Left kidney (tissue), 2 donors: Measurements from ENCODE around the gene RNU1-3. TPM values are rescaled to one million over a fixed set of nuclear protein-coding genes. Genes with fewer than 3 reads are reported as not detected.

ENCODE experiments used
- DNase-seq: peaks from one replicate; pipeline ENCODE4 v3.0.0-alpha.2; 2013
- polyA plus RNA-seq: library from polyadenylated mRNA; unstranded; fragments of 120-200 nt; gene quantifications from one replicate; pipeline ENCODE4 v1.2.1, GENCODE V29; 2013; ENCODE audit not compliant: insufficient read length

RNU1-3 gene
- polyA plus RNA-seq, 1 donor: 1.9 TPM

DNA sequence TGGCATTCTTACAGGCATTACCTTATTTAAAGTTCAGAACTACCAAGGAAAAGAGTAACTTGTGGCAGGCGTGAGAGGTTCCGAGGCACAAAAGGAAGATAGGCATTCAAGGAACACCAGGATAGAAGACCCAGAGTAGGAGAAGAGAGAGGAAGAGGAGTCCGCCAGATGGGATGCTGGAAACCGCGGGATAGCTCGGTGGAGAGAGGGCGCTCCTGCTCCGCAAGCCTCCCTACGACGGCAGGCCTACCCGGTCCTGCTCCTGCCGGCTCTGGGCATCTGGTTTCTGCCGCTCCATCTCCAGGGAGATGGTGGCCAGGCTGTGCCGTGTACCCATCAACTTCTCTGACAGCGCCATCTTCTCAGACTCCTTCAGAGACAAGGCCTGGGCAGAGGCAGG, 48.0 kb downstream of the RNU1-3 start:
- no peak for DNase-seq

DNA sequence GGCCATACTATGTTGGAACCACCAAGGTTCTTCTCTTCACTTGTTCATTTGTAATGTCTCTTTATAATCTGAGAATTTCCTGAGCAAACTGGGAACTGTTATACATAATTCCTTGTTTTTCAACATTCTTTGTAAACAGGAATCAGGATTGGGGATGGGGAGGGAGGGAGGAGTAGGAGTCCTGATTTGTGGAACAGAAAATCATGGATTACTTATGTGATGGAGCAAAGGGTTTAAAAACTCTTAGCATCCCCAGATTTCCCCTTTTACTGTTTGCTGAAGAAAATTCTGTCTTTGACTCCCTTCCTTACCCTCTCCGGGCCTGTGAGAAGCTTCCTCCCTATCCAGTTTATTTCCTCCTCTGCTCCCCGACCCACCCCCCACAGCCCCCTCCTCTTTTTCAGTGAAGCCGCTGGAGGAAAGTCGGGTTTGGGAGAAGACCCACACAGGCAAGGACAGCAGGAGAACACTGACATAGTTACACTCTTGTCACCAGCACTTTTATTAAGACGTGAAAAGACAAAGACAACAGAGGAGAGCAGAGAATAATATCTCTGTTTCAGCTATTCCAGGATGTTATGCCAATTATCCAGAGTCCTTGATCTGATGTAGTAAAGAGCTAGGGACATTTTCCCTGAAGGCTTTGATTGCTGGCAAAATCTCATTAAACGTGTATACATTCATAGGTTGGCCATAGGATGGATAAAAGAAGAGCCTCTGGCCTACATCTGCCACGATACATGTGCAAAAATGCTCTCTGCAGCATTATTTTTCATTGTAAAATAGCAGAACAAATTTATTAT, 48.8 kb downstream of the RNU1-3 start:
- DNase-seq: no peak

GRCh38 chr1:16617114-16617631, 49.6 kb downstream of the RNU1-3 start:
- DNase-seq: peak; percentile 77

Other genes starting within 250 kb of the RNU1-3 start
- gene SPATA21, start 229.5 kb downstream of the RNU1-3 start, polyA plus RNA-seq: 0.40 TPM
- gene NECAP2, start 226.2 kb downstream of the RNU1-3 start, polyA plus RNA-seq: 65.7 TPM
- gene RNU1-1, start 152.7 kb downstream of the RNU1-3 start, polyA plus RNA-seq: 1.9 TPM
- gene NBPF1, start 53.4 kb downstream of the RNU1-3 start, polyA plus RNA-seq: 88.9 TPM
- gene RNU1-4, start 73.6 kb upstream of the RNU1-3 start, polyA plus RNA-seq: 1.9 TPM
- gene RNU1-2, start 229.0 kb upstream of the RNU1-3 start, polyA plus RNA-seq: 1.9 TPM